HG03469 (cell line): ENCODE results near the gene EMX1.

Source experiments
- ATAC-seq: cut with Tn5 transposase; IDR thresholded peaks from one replicate; pipeline ENCODE4 v1.9.1; 2021; ENCODE audit warnings: mild to moderate bottlenecking, moderate library complexity, moderate number of reproducible peaks; ENCODE audit not compliant: unreplicated experiment

Gene EMX1

GRCh38 chr2:72917138-72917876 is at the start of gene EMX1:
Gene EMX1 (plus strand): TSS chr2:72917519. CDS start chr2:72917853, 334 bp downstream.
- ATAC-seq, result no peak

GRCh38 chr2:72871060-72871459 is 46.3 kb upstream of the EMX1 start:
- no peak for ATAC-seq

DNA sequence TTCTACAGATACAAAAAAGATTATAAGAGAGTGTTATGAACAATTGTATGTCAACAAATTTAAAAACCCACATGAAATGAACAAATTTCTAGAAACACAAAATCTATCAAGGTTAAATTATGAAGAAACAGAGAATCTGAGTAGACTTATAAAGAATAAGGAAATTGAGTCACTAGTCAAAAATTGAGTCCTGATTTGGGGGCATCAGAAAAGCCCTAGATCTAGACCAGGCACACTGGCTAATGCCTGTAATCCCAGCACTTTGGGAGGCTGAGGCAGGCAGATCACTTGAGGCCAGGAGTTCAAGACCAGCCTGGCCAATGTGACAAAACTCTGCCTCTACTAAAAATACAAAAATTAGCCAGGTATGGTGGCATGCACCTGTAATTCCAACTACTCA is 45.4 kb upstream of the EMX1 start:
- no peak for ATAC-seq

- ATAC-seq, result no peak
Measured at GRCh38 chr2:72883356-72883962, 33.9 kb upstream of the EMX1 start.

DNA sequence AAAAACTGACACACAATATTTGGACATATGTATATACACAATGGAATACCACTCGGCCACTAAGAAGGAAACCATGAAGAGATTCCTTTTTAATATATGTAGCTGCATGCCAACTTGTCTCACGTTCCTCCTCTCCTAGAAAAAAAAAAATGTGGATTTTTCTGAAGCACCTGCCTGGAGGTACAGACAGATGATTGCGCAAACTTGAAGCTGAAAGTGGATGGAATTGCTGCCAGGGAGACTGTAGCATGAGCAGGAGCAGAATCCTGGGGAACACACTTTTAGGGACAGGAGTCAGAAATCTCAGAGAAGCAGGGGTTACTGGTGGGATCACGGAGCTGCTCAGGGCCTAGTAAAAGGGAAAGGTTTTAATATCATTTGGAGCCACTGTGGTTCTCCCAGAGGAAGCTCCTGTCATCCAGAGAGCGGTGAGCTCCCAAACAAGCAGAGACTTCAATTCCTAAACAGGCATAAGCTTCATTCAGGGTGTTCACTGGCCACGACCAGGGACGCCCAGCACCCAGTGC is 30.8 kb upstream of the EMX1 start:
- no peak for ATAC-seq

DNA sequence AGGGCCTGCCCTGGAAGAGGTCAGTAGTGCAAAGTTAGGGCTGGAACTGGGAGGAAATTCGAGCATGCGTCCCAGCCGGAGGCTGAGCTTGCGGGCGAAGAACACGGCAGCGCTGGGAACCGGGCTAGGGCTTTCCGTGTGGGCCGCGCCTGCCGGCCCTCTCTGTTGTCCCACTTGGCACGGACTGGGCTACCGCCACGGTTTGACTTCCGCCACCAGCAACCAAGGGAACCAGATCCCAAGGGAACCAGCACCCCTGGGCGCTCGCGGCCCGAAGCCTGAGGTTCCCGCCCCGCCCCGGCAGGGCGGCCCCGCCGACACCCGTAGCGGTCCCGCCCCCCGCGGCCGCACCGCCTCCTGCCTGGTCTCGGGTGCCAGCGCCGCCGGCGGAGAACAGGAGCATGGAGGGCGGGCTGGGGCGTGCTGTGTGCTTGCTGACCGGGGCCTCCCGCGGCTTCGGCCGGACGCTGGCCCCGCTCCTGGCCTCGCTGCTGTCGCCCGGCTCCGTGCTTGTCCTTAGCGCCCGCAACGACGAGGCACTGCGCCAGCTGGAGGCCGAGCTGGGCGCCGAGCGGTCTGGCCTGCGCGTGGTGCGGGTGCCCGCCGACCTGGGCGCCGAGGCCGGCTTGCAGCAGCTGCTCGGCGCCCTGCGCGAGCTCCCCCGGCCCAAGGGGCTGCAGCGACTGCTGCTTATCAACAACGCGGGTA is 30.1 kb upstream of the EMX1 start, which contains the start of gene SPR:
TSS of gene SPR (plus strand) at position 377 of the 708 bp plus-strand sequence. CDS start at position 402, 25 bp downstream.
- peak; percentile 82 for ATAC-seq

- ATAC-seq, result peak; percentile 18
Measured at GRCh38 chr2:72887740-72888437, 29.4 kb upstream of the EMX1 start.

DNA sequence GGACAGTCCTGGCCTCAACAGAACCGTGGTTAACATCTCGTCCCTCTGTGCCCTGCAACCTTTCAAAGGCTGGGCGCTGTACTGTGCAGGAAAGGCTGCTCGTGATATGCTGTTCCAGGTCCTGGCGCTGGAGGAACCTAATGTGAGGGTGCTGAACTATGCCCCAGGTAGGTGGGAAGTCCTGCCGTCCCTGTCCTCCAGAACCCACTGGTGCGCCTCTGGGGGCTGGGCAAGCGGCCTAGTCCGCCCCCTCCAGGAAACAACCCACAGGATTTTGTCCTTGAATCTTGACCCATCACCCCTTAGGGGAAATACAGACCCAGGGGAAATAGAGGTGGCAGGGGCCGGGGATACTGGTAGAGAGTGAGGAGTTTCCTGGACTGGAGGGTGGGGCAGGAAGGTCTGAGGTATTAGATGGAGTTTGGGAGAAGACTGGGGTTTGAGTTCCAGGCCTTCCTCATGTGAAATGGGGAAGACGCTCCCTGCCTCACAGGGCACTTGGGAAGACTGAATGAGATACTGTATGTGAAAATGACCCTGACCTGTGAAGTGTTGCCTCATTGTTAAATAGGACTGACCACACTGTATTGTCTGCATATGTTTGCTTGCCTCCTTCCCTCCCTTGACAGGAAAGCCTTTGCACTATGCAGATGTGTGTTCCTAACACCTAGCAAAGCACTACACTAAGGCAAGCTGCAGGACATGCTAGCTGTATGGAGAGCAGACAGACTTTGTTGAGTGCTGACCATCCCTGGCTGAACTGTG is 28.7 kb upstream of the EMX1 start:
- no peak for ATAC-seq

DNA sequence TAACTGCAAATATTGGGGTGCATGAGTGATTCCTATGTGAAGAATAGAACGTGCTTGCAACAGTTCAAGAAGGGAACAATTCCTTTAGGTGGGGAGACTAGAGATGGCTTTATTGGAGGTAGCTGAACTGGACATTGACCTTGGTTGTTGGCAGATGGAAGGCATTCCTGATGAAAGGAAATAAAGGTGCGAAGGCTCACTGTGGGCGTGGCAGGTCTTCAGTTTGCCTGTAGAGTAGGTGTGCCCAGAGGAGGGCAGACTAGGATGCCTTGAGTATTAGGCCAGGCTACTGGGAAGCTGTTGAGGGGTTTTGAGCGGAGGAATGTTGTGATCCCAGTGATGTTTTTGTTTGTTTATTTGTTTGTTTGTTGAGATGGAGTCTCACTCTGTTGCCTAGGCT is 27.3 kb upstream of the EMX1 start:
- ATAC-seq, result no peak

DNA sequence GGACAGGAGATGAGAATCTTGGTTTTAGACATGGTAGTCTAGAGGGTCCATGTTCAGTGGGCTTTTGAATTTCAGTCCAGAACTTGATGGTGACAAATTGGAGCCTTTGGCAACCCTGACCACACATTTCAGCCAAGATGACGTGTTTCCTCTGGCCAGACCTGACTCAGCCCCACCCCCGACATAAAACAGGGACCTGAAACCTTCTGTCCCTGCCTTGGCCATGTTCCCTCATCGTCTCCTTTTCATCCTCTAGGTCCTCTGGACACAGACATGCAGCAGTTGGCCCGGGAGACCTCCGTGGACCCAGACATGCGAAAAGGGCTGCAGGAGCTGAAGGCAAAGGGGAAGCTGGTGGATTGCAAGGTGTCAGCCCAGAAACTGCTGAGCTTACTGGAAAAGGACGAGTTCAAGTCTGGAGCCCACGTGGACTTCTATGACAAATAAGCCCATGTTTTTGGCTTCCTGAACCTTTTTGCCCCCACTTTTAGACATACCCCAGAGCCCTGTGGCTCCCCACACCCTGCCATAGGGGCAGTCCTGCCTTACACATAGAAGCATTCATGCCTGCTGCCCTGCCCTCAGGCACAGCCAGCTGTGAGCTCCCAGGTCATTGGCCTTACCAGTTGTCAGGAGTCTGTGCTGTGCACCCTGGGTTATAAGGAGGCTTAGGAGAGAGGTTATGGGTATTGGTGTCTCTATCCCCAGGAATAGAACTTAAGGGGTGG is 26.1 kb upstream of the EMX1 start:
- no peak for ATAC-seq

DNA sequence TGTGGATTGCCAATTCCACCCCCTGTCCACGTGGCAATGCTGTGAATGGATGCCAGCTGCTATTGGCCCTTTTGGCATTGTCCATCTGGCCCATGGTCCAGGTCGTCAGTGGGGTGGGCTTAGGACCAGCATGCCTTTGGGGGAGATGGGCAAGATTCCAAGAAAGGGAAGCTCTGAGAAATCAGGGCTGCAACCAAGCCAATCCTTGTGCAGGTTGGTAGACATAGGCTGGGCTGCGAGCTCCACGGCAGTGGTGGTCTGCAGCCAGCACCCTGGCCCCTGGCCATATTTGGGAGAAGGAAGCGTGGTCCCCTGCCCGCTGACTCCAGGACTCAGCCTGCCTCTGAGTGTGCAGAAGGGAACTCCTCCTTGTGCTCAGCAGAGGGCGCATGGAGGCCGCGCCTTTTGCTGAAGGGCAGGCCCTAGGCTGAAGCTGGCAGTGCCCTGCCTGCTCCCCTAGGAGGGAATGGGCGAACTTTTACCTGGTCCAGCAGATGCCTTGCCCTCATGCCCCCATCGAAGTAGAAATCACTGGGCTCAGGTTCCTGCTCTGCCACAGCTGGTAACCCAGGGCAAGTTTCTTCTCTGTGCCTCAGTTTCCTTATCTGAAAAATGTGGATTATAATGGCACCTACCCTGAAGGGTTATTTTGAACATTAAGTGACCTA is 24.7 kb upstream of the EMX1 start:
- peak; percentile 65 for ATAC-seq

DNA sequence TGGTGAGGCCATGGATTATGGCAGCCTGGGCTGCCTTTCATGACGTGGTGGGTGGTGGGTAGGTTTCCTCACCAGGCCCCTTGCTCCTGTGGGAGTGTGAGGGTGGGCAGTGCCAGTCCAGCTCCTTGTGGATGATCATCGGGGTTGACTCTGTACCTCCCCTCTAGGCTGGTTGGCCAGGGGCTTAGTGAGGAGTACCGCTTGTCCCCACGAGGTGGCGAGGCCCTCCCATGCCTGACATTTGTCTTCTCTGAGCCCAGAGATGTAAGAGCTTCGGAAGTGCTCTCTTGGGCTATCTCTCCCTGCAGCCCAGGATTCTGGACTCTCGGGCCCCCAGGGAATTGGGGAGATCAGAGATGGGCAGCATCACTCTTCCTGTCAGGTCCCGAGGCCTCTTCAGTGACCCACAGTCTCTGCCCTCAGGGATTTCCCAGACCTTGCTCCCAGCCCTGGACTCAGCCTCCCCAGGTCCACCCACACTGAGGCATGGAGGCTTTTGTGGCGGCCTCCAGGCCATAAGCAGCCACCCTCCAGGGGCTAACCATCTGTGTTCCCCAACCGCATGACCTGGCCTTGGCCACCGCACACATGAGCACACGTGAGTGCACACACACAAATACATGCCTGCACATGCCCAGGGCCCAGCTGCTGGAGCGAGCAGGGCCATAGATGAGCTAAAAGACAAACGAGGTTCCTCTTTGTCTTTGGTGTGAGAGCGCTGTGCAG is 23.6 kb upstream of the EMX1 start:
- peak; percentile 49 for ATAC-seq

- no peak for ATAC-seq
Measured at GRCh38 chr2:72894514-72894913, 22.8 kb upstream of the EMX1 start.

- no peak for ATAC-seq
Measured at GRCh38 chr2:72895154-72895553, 22.2 kb upstream of the EMX1 start.

DNA sequence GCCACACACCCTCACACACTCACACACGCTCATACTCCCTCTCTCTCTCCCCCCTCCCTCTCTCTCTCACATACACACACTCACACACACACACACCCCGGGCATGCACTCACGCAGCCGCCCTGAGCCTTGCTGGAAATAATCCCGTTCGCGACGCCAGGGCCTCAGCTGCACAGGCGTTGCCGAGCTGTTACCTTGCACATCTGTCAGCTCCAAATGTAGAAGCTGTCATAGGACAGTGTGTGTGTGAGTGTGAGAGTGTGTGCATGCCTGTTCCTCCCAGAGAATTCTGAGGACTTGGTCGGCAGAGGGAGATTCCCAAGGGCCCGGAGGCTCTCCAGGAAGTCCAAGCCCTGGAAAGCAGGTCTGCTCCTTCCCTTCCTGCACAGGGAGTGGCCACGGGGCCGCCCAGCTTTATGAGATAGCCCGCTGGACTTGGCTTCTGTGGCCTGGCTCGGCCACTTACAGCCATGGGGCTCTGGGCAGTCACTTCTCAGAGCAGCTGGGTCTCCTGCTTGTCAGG is 21.5 kb upstream of the EMX1 start:
- no peak for ATAC-seq

- no peak for ATAC-seq
Measured at GRCh38 chr2:72896446-72896845, 20.9 kb upstream of the EMX1 start.

- ATAC-seq, result no peak
Measured at GRCh38 chr2:72897785-72898584, 19.3 kb upstream of the EMX1 start.

- ATAC-seq, result no peak
Measured at GRCh38 chr2:72898585-72898906, 18.8 kb upstream of the EMX1 start.
